GM12891 (cell line): Measurements from ENCODE around the gene PLCG2.

Experiments used
- PAX5 ChIP-seq: IDR thresholded peaks from 2 replicates; pipeline ENCODE4 v1.6.1; 2011; ENCODE audit warnings: low read length, moderate library complexity, mild to moderate bottlenecking; ENCODE audit not compliant: insufficient read depth, severe bottlenecking
- POLR2A ChIP-seq: IDR thresholded peaks from 2 replicates; pipeline ENCODE4 v1.6.1; 2011; ENCODE audit warnings: low read depth, low read length, control low read depth
- POLR2AphosphoS5 ChIP-seq: IDR thresholded peaks from 2 replicates; pipeline ENCODE4 v1.6.1; 2011; ENCODE audit warnings: low read depth, low read length, control low read depth
- TAF1 ChIP-seq: IDR thresholded peaks from 2 replicates; pipeline ENCODE4 v1.6.1; 2011; ENCODE audit warnings: low read depth, low read length, control low read depth

GRCh38 chr16:81873843-81874752 lies 95.0 kb downstream of the PLCG2 start:
- no peak for TF ChIP-seq POLR2A
- no peak for TF ChIP-seq TAF1
- no peak for TF ChIP-seq POLR2AphosphoS5
- no peak for TF ChIP-seq PAX5
